HG03280 (cell line): ENCODE data around the gene ZNF132.
"Not testable (repeated sequence)": the region's sequence is repeated elsewhere in the genome, so short reads cannot be mapped to it uniquely, and the experiment has no call there.

Experiments
- ATAC-seq: cut with Tn5 transposase; IDR thresholded peaks from one replicate; pipeline ENCODE4 v1.9.1; 2021; ENCODE audit warnings: mild to moderate bottlenecking, moderate library complexity; ENCODE audit not compliant: unreplicated experiment

ZNF132 gene

GRCh38 chr19:58408152-58409009, 31.6 kb downstream of the ZNF132 start, which contains the start of gene ZNF584:
Gene ZNF584, plus strand, starts transcription at chr19:58408649. Its CDS starts 499 bp downstream, at chr19:58409148.
- ATAC-seq, result peak; percentile 91

GRCh38 chr19:58407658-58408151, 32.2 kb downstream of the ZNF132 start:
- no peak for ATAC-seq

- no peak for ATAC-seq
Observed at GRCh38 chr19:58406818-58407657, 32.9 kb downstream of the ZNF132 start.

DNA sequence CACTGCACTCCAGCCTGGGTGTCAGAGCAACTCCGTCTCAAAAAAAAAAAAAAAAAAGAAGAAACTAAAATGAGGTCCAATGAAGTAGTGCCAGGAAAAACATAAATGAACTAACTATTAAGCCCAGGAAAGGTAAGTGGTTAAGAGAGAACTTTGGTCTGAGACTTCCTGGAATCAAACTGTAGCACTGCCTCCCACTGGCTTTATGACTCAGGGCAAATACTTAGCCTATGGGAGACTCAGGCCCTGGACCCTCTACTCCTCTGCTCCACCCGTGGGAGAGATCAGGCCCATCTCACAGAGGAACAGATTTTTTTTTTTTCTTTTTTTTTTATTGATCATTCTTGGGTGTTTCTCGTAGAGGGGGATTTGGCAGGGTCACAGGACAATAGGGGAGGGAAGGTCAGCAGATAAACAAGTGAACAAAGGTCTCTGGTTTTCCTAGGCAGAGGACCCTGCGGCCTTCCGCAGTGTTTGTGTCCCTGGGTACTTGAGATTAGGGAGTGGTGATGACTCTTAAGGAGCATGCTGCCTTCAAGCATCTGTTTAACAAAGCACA, 36.0 kb downstream of the ZNF132 start:
- not testable (repeated sequence) for ATAC-seq

- ATAC-seq, result no peak
Observed at GRCh38 chr19:58401840-58402421, 38.0 kb downstream of the ZNF132 start.

DNA sequence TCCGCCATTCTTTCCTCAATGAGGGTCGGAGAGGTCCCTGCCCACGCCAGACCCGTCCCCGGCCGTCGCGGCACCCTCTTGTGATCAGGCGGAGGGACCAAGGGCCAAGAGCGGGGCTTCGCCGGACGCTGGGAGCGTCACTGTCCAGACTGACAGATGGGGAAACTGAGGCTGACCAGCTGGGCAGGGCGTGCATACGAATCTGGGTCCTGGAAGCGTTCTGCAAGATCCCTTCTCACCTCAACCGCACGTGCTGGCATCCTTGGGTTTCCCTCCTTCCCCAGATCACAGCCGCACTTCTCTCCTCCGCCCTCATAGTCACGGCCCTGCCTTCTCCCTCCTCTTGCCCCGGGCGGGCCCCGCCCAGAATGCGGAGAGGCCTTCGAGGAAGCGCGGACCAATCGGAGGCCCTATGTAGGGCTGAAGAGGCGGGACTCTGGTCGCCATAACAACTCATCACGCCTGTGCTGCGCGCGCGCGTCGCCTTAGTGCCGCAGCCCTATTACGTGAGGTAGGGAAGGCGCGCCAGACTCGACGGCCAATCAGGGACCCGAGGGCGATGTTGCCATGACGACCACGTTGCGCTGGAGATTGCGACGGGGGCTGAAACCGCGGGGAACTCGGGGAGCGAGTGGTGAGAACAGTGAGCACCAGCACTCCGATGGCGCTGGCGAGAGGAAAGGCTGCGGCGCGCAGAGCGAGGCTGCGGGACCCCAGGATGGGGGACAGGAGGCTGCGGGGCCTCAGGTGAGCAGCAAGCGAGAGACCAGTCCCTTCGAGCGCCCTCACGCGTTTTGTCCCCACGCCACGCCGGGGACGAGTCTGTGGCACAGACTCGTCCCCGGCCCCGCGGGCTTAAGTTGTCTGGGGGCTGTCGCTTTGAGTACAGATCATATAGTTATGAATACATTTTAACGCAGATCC, 38.8 kb downstream of the ZNF132 start:
- peak; percentile 97 for ATAC-seq

GRCh38 chr19:58400316-58400915, 39.5 kb downstream of the ZNF132 start:
- ATAC-seq, result no peak

GRCh38 chr19:58399903-58400302, 40.0 kb downstream of the ZNF132 start:
- no peak for ATAC-seq

DNA sequence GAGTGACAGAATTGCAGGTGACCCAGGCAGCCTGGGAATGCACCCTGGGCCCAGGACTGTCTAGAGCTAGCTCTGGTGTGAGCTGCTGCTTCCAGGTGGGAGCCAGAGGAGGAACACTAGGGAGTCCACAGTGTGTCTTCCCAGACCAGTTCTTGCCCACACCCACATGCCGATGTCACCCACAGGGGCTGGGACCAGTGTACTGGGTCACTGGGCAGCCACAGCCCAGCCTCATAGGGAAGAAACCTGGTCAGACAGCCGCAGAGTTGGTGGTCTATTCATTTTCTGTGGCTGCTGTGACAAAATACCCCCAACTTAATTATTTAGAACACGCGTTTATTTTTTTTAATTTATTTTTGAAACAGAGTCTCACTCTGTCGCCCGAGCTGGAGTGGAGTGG, 41.4 kb downstream of the ZNF132 start:
- no peak for ATAC-seq

GRCh38 chr19:58398087-58398486, 41.9 kb downstream of the ZNF132 start:
- ATAC-seq, result no peak

DNA sequence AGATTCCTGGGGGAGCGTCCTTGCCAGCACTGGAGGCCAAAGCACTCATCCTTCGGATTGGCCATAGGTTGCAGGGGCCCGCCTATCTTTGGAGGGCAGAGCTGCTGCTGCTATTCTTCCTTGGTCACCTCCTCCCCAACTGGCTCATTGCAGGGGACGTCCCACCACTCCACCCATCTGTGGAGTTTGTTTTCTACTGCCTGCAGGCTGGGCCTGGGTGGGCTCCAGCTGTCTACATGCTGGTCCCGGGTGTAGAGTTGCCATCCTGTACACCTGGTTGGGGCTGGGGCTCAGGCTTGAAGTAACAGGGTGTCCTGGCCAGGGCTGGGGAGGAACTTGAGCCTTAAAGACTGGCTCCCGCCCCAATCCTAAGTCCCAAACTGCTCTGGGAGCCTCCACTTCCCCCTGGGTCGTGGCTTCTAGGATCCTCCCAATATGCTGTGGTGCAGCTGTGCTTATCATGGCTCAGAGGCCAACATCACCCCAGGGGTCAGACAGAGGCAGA, 42.4 kb downstream of the ZNF132 start:
- ATAC-seq, result no peak

DNA sequence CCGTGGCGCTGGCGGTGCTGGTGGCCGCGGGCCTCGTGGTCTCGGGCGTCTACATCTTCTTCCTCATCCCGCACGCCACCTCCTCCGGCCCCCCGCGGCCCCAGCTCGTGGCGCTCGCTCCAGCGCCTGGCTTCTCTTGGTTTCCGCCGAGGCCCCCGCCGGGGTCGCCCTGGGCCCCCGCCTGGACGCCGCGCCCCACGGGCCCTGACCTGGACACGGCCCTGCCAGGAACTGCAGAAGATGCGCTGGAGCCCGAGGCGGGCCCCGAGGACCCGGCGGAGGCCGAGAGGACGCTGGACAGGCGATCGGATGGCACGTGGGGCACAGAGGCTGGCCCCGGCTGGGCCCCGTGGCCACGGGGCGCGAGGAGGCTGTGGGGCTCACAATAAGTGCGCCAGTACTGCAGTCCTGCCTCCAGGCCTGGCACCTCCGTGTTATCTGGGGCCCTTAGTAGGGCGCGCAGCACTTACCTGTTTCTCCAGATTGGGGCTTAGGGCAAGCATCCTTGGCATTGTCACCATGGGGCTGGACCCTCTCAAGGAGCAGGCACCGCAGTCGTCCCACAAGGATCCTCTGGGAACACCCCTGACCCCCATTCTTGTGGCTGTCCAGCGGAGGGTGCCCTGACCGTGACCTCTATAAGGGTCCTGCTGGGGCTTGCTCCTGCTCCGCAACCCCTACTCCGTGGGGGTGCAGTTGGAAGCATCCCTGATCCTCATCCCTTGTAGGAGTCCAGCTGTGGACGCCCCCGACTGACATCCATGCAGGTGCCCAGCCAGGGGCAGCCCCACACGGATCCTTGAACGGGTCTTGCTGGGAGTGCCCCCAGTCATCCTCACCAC, 43.0 kb downstream of the ZNF132 start:
- no peak for ATAC-seq

DNA sequence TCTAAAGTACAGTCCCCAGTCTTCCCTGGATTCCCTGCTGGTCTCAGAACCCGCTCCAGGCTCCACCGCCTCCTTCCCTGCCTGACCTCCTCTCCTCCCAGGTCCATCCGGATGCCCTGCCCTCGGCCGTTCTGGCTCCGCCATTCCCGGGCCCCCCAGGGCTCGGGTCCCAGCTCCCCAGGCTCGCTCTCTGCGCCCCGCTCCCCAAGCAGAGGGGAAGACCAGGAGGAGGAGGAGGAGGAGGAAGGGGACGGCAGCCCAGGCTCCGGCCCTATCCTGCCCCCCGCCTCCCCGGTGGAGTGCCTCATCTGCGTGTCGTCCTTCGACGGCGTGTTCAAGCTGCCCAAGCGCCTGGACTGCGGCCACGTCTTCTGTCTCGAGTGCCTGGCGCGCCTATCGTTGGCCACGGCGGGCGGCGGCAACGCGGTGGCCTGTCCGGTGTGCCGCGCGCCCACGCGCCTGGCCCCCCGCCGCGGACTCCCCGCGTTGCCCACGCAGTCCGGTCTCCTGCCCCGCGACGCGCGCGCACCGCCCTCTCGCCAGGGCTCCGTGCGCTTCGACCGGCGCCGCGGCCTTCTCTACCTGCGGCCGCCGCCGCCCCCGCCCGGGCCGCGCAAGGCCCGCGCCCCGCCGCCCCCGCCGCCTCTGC, 43.9 kb downstream of the ZNF132 start:
- ATAC-seq, result no peak

- no peak for ATAC-seq
Observed at GRCh38 chr19:58395220-58395978, 44.6 kb downstream of the ZNF132 start, which contains the start of gene RNF225. Gene RNF225, plus strand, starts transcription at chr19:58395656. Its CDS starts 434 bp downstream, at chr19:58396090.

DNA sequence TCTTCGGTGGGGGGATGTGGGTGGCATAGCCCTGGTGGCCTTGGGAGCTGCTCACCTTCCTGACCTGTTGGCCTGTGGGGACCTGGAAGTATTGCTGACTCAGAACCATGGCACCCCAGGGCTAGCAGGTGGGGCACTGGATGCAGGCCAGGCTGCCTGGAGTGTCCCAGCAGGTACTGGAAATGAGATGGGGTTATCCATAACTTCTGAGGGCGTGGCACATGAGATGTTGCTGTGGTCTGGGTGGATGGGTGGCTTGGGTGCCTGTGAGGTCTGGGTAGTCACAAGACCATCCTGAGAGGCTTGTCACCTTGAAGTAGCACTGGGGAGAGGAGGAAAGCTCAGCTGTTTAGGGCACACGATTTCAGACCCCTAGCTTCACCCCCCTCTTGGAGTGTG, 45.1 kb downstream of the ZNF132 start:
- ATAC-seq, result no peak

DNA sequence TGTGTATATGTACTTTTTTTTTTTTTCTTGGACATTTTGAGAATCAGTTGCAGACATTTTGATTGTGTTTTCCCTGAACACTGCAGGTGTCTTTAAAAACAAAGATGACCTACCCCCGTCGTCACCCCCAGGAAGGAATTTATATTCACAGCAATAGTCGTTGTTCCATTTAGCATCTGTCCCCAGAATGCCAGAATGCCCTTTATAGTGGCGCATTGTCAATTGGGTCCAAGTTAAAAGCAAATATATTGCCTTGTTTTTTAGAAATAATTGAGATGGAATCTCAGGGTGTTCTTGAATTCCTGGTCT, 46.3 kb downstream of the ZNF132 start:
- ATAC-seq, result no peak
